ENCODE data around the gene AKT1. TPM values are rescaled to one million over a fixed set of nuclear protein-coding genes. Genes with fewer than 3 reads are reported as not detected.
A peak's percentile ranks its signal among the peaks of the same experiment; 100 is the strongest.
"Not testable (repeated sequence)": the region's sequence is repeated elsewhere in the genome, so short reads cannot be mapped to it uniquely, and the experiment has no call there.

Gene AKT1
- total RNA-seq, 6 experiments from 2014 or later: 66.7 to 92.1 (median 83.9) TPM

GRCh38 chr14:104730487-104730886 is 65.1 kb downstream of the AKT1 start:
- Histone ChIP-seq H3K27ac (no peak overlapping the region), H3K27me3 (no peaks in the 10 kb centered on the region), H3K4me3 (no peak overlapping the region), H3K9me3 (no peaks in the 10 kb centered on the region), H3K4me1 (peaks cover 0 to 56% (median 27%) of the 10 kb centered on the region in 4 donors), H3K36me3 (no peaks in the 10 kb centered on the region)
- no CpG with 5 or more reads among the region's 5 CpGs for WGBS (ENCODE audit: insufficient coverage, low coverage, low lambda C conversion rate, missing lambda C conversion rate)
- DNase-seq (no peak), ATAC-seq (no peak)
- TF ChIP-seq POLR2A (IDR thresholded peaks at IDR 0.05): no peak
- no peak for TF ChIP-seq CTCF (IDR thresholded peaks at IDR 0.05)
- intact Hi-C loops (cut with DNase I): no loop called here

GRCh38 chr14:104729835-104730181 is 65.7 kb downstream of the AKT1 start:
- Histone ChIP-seq H3K4me1 (peaks cover 0 to 54% (median 25%) of the 10 kb centered on the region in 4 donors), H3K36me3 (no peaks in the 10 kb centered on the region), H3K9me3 (no peaks in the 10 kb centered on the region), H3K27ac (no peak overlapping the region), H3K4me3 (no peak overlapping the region), H3K27me3 (no peaks in the 10 kb centered on the region)
- DNase-seq: no peak
- 100% methylated on average over 2 of the region's 16 CpGs for WGBS (ENCODE audit: insufficient coverage, low coverage, low lambda C conversion rate, missing lambda C conversion rate)
- no peak for ATAC-seq
- no peak for TF ChIP-seq CTCF (IDR thresholded peaks at IDR 0.05)
- intact Hi-C loops (cut with DNase I): no loop called here

- 91% methylated on average over 18 of the region's 73 CpGs for WGBS (ENCODE audit: insufficient coverage, low coverage, low lambda C conversion rate, missing lambda C conversion rate)
- H3K27me3 ChIP-seq; H3K27ac ChIP-seq; intact Hi-C loops (cut with DNase I); H3K9me3 ChIP-seq; H3K36me3 ChIP-seq; ATAC-seq; DNase-seq; H3K4me3 ChIP-seq: not testable (repeated sequence)
- peaks cover 0 to 50% (median 25%) of the 10 kb centered on the region in 4 donors for H3K4me1 ChIP-seq
Observed at GRCh38 chr14:104729176-104729834, 66.2 kb downstream of the AKT1 start.

GRCh38 chr14:104728631-104729030 is 66.9 kb downstream of the AKT1 start:
- H3K4me1 ChIP-seq: peaks cover 0 to 48% (median 22%) of the 10 kb centered on the region in 4 donors
- no peaks in the 10 kb centered on the region for H3K36me3 ChIP-seq
- H3K9me3 ChIP-seq: no peaks in the 10 kb centered on the region
- intact Hi-C loops (cut with DNase I): no loop called here
- H3K4me3 ChIP-seq: no peak overlapping the region
- H3K27me3 ChIP-seq: no peaks in the 10 kb centered on the region
- 96% methylated on average over 8 of the region's 17 CpGs for WGBS (ENCODE audit: insufficient coverage, low coverage, low lambda C conversion rate, missing lambda C conversion rate)
- TF ChIP-seq POLR2A (IDR thresholded peaks at IDR 0.05) (no peak), CTCF (IDR thresholded peaks at IDR 0.05) (no peak)
- DNase-seq (no peak), ATAC-seq (no peak)
- no peak overlapping the region for H3K27ac ChIP-seq

GRCh38 chr14:104726600-104727451 is 68.7 kb downstream of the AKT1 start:
- Histone ChIP-seq H3K27me3 (no peaks in the 10 kb centered on the region), H3K36me3 (no peaks in the 10 kb centered on the region), H3K4me1 (peaks cover 0 to 38% (median 16%) of the 10 kb centered on the region in 4 donors), H3K27ac (peak overlapping the region in 2 of 3 donors; percentile 22 to 39), H3K4me3 (no peak overlapping the region), H3K9me3 (no peaks in the 10 kb centered on the region)
- WGBS (ENCODE audit: insufficient coverage, low coverage, low lambda C conversion rate, missing lambda C conversion rate): 23% methylated on average over 7 of the region's 21 CpGs
- intact Hi-C loops (cut with DNase I): no loop called here
- peak in 2 of 3 donors; percentile 62 to 82 for DNase-seq
- peak; percentile 10 to 57 (median 32) for ATAC-seq
- TF ChIP-seq POLR2A (IDR thresholded peaks at IDR 0.05) (no peak), CTCF (IDR thresholded peaks at IDR 0.05) (peak in 1 of 4 donors; percentile 21)
